SU-DHL-6 (cell line): Measurements from ENCODE around the gene MAP2.

ENCODE experiments used
- H2AFZ ChIP-seq: fragments of 200-600 bp; sonication (generic); 2 replicates; pipeline ENCODE4 v1.6.1; 2014; ENCODE audit warnings: low read depth, mild to moderate bottlenecking, moderate library complexity, mixed read lengths, antibody characterized with exemption, low read length; ENCODE audit not compliant: severe bottlenecking
- H3F3A ChIP-seq: fragments of 200-600 bp; shearing (Covaris generic); 2 replicates; pipeline ENCODE4 v1.6.0; 2016; ENCODE audit warnings: antibody characterized with exemption, mild to moderate bottlenecking; ENCODE audit not compliant: insufficient read depth
- H3K27ac ChIP-seq: fragments of 200-600 bp; sonication (generic); 2 replicates; pipeline ENCODE4 v1.5.1; 2016; ENCODE audit warnings: low read depth, mild to moderate bottlenecking, low read length, moderate library complexity, mixed read lengths
- H3K27me3 ChIP-seq: fragments of 200-600 bp; sonication (generic), shearing (Covaris generic); 2 replicates; pipeline ENCODE4 v1.6.0; 2014; ENCODE audit warnings: mild to moderate bottlenecking, low read length
- H3K36me3 ChIP-seq: fragments of 200-600 bp; sonication (generic); 2 replicates; pipeline ENCODE4 v1.6.1; 2014; ENCODE audit warnings: mild to moderate bottlenecking, low read length, mixed read lengths
- H3K4me2 ChIP-seq: fragments of 300-600, 200-600 bp; shearing (Covaris generic), sonication (generic); 2 replicates; pipeline ENCODE4 v1.6.0; 2014; ENCODE audit warnings: low read length, low read depth, mild to moderate bottlenecking; ENCODE audit not compliant: poor library complexity, severe bottlenecking
- H3K4me3 ChIP-seq: fragments of 200-600 bp; sonication (generic); 2 replicates; pipeline ENCODE4 v1.5.1; 2014; ENCODE audit warnings: antibody characterized with exemption, low read length, mild to moderate bottlenecking, mixed read lengths; ENCODE audit not compliant: insufficient read depth, poor library complexity, severe bottlenecking
- H3K79me2 ChIP-seq: fragments of 200-600 bp; sonication (generic); 2 replicates; pipeline ENCODE4 v1.6.1; 2014; ENCODE audit warnings: mild to moderate bottlenecking, low read length, moderate library complexity; ENCODE audit not compliant: insufficient read depth
- H3K9ac ChIP-seq: fragments of 200-600 bp; sonication (generic); 2 replicates; pipeline ENCODE4 v1.7.0; 2014; ENCODE audit warnings: mild to moderate bottlenecking, low read length
- H3K9me2 ChIP-seq: fragments of 200-600 bp; sonication (generic); replicated peaks from 2 replicates; pipeline ENCODE4 v1.6.1; 2014; ENCODE audit warnings: low read length; ENCODE audit not compliant: insufficient read depth
- H3K9me3 ChIP-seq: fragments of 200-600 bp; sonication (generic); 2 replicates; pipeline ENCODE4 v1.6.1; 2014; ENCODE audit warnings: low read length, mixed read lengths; ENCODE audit not compliant: insufficient read depth
- H4K20me1 ChIP-seq: fragments of 200-600 bp; sonication (generic); 2 replicates; pipeline ENCODE4 v1.6.1; 2014; ENCODE audit warnings: low read depth, mild to moderate bottlenecking, antibody characterized with exemption, low read length, moderate library complexity, mixed read lengths
- EZH2phosphoT487 ChIP-seq: fragments of 200-600 bp; sonication (generic), shearing (Covaris generic); conservative IDR thresholded peaks from 2 replicates; pipeline ENCODE4 v1.6.1; 2018; ENCODE audit warnings: mild to moderate bottlenecking, antibody characterized with exemption, low read length, moderate library complexity, mixed read lengths
- TF ChIP-seq, protein P1 (sequence below): fragments of 200-600 bp; sonication (generic); IDR thresholded peaks from one replicate; pipeline ENCODE4 v1.5.1; 2017; ENCODE audit warnings: antibody characterized with exemption, mild to moderate bottlenecking, low read length, moderate library complexity; ENCODE audit not compliant: insufficient read depth, poor library complexity, severe bottlenecking

MAP2 gene

DNA sequence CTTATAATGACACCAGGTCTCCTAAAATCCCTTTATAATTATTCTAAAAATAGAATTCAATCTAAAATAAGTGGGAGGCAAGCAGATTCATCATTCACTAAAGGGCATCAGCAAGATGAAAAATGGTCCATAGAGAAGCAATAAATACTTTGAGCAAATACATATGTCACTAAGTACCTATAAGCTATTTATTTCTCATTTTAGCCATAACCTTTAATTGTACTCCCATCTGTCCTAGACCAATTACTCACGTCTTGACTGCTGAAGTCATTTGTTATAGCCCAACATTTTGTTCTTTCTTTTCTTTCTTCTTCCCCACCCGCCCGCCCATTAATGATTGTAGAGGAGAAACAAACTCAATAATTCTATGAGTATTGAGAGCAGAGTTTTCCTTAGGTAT lies 105.7 kb downstream of the MAP2 start:
- no peaks in the 10 kb centered on the region for H3K27me3 ChIP-seq
- no peaks in the 10 kb centered on the region for H3K9me3 ChIP-seq
- H3K79me2 ChIP-seq: no peaks in the 10 kb centered on the region
- no peaks in the 10 kb centered on the region for H4K20me1 ChIP-seq
- TF ChIP-seq EZH2phosphoT487: no peak
- TF ChIP-seq, protein P1, sequence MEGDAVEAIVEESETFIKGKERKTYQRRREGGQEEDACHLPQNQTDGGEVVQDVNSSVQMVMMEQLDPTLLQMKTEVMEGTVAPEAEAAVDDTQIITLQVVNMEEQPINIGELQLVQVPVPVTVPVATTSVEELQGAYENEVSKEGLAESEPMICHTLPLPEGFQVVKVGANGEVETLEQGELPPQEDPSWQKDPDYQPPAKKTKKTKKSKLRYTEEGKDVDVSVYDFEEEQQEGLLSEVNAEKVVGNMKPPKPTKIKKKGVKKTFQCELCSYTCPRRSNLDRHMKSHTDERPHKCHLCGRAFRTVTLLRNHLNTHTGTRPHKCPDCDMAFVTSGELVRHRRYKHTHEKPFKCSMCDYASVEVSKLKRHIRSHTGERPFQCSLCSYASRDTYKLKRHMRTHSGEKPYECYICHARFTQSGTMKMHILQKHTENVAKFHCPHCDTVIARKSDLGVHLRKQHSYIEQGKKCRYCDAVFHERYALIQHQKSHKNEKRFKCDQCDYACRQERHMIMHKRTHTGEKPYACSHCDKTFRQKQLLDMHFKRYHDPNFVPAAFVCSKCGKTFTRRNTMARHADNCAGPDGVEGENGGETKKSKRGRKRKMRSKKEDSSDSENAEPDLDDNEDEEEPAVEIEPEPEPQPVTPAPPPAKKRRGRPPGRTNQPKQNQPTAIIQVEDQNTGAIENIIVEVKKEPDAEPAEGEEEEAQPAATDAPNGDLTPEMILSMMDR: no peak
- no peak overlapping the region for H3K4me3 ChIP-seq
- no peak overlapping the region for H3K9ac ChIP-seq
- no peaks in the 10 kb centered on the region for H3K36me3 ChIP-seq
- H2AFZ ChIP-seq: no peak overlapping the region
- no peak overlapping the region for H3K4me2 ChIP-seq
- H3F3A ChIP-seq: no peaks in the 10 kb centered on the region
- no peak overlapping the region for H3K27ac ChIP-seq
- no peaks in the 10 kb centered on the region for H3K9me2 ChIP-seq

DNA sequence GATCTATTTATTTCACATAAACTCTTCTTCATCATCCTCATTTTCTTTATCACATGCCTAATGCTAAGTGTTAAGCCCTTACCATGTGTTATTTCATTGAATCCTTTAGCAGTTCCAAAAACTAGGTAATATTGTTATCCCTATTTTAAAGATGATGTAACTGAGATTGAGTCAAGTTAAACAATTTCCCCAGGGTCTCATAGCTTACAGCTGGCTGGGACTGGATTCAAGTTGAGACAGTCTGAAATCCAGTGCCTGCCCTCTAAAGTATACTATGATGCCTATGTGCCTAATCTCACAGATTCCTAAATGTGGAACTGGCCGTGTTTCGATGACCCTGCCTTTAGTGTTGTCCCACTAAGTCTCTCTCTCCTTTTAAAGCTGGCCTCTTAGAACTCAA lies 108.5 kb downstream of the MAP2 start:
- no peaks in the 10 kb centered on the region for H3K36me3 ChIP-seq
- H3K9me3 ChIP-seq: no peaks in the 10 kb centered on the region
- no peaks in the 10 kb centered on the region for H3K79me2 ChIP-seq
- H3K27ac ChIP-seq: no peak overlapping the region
- H4K20me1 ChIP-seq: no peaks in the 10 kb centered on the region
- H3K9me2 ChIP-seq: no peaks in the 10 kb centered on the region
- no peak overlapping the region for H3K4me2 ChIP-seq
- H2AFZ ChIP-seq: no peak overlapping the region
- H3K9ac ChIP-seq: no peak overlapping the region
- no peak overlapping the region for H3K4me3 ChIP-seq
- H3F3A ChIP-seq: no peaks in the 10 kb centered on the region
- no peak for TF ChIP-seq EZH2phosphoT487
- TF ChIP-seq, protein P1: no peak
- no peaks in the 10 kb centered on the region for H3K27me3 ChIP-seq

DNA sequence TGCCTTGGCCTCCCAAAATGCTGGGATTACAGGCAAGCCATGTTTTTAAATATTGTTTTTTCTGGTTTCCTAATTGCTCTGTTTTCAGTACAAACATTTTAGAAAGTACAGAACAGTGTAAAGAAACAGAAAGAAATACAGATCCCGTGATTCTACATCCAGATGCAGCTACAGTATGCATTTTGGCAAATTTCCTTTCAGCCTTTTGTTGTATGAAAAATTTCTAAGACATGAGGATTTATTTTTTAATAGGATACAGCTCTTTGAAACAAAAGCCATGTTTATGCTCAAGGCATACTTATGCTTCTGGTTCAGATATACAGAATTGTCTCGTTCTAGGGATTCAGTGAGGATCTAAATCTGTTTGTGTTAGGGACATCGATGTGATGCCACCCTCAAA lies 109.5 kb downstream of the MAP2 start:
- Histone ChIP-seq H3K4me3 (no peak overlapping the region), H3K9me3 (no peaks in the 10 kb centered on the region), H3K27me3 (no peaks in the 10 kb centered on the region), H4K20me1 (no peaks in the 10 kb centered on the region), H3K9ac (no peak overlapping the region), H2AFZ (no peak overlapping the region), H3K79me2 (no peaks in the 10 kb centered on the region), H3K27ac (no peak overlapping the region), H3K4me2 (no peak overlapping the region), H3K9me2 (no peaks in the 10 kb centered on the region), H3F3A (no peaks in the 10 kb centered on the region), H3K36me3 (no peaks in the 10 kb centered on the region)
- TF ChIP-seq EZH2phosphoT487: no peak

DNA sequence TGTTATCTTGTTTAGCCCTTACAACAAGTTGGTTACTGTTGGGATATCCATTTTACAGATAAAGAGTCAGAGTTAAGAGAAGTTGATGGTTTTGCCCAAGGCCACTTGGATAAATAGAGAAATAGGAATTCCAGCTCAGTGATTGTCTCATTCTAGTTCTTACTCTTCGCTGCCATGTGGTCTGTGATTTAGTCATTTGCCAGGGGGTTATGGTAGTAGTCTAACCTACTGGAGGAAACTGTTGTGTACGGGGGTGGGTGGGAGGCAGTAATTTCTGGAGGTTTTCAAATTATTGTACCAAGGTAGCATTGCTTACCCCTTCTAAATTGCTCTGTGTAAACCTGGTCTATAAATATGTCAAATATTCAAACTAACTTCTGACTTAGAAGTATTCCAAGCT lies 110.4 kb downstream of the MAP2 start:
- H3K27me3 ChIP-seq: no peaks in the 10 kb centered on the region
- no peak overlapping the region for H2AFZ ChIP-seq
- no peaks in the 10 kb centered on the region for H3F3A ChIP-seq
- no peaks in the 10 kb centered on the region for H3K79me2 ChIP-seq
- no peak for TF ChIP-seq EZH2phosphoT487
- TF ChIP-seq, protein P1: no peak
- H3K9me2 ChIP-seq: no peaks in the 10 kb centered on the region
- H3K36me3 ChIP-seq: no peaks in the 10 kb centered on the region
- no peak overlapping the region for H3K9ac ChIP-seq
- H3K4me3 ChIP-seq: no peak overlapping the region
- no peak overlapping the region for H3K4me2 ChIP-seq
- no peaks in the 10 kb centered on the region for H4K20me1 ChIP-seq
- no peaks in the 10 kb centered on the region for H3K9me3 ChIP-seq
- no peak overlapping the region for H3K27ac ChIP-seq
